Measurements from ENCODE around the gene AGO4.
"Not testable (repeated sequence)": the region's sequence is repeated elsewhere in the genome, so short reads cannot be mapped to it uniquely, and the experiment has no call there.

The AGO4 gene

DNA sequence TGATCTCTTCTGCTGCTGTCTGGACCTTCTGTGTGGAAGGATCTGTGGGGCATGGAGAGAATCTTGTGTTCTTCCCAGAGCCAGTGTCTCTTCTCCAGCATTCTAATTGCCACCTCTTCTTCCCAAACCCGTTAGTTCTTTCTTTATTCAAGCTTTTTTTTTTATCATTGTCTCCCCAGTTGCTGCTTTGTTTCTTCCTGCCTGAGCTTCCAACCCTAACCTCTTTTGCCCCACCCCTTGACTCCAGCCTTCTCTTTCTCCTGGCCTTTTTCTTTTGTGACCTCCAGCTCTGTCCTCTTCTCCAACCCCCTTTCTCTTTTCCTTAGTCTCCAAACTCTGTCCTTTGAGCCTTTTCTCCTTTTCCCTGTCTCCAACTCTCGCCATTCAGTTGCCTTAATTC is 79.7 kb downstream of the AGO4 start:
- TF ChIP-seq, protein P1, sequence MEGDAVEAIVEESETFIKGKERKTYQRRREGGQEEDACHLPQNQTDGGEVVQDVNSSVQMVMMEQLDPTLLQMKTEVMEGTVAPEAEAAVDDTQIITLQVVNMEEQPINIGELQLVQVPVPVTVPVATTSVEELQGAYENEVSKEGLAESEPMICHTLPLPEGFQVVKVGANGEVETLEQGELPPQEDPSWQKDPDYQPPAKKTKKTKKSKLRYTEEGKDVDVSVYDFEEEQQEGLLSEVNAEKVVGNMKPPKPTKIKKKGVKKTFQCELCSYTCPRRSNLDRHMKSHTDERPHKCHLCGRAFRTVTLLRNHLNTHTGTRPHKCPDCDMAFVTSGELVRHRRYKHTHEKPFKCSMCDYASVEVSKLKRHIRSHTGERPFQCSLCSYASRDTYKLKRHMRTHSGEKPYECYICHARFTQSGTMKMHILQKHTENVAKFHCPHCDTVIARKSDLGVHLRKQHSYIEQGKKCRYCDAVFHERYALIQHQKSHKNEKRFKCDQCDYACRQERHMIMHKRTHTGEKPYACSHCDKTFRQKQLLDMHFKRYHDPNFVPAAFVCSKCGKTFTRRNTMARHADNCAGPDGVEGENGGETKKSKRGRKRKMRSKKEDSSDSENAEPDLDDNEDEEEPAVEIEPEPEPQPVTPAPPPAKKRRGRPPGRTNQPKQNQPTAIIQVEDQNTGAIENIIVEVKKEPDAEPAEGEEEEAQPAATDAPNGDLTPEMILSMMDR (IDR thresholded peaks at IDR 0.05; ENCODE audit: low read depth, low read length, missing control alignments), result no peak
- H3K4me3 ChIP-seq (ENCODE audit: low read depth, low read length), result no peak overlapping the region
- no peak for DNase-seq (ENCODE audit: low read depth)

DNA sequence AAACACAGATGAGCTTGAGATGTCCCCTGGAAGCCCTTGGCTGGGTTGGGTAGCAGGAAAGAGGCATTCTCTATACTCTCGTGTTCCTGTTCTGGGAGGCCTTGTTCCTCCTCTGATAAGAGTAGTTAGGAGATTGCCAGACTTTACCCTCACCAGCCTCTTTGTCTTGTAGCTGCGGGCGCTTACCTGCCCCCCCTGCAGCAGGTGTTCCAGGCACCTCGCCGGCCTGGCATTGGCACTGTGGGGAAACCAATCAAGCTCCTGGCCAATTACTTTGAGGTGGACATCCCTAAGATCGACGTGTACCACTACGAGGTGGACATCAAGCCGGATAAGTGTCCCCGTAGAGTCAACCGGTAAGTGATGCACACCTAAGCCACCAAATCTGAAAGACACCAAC is 80.4 kb downstream of the AGO4 start:
- DNase-seq (ENCODE audit: low read depth), result no peak
- TF ChIP-seq, protein P1 (IDR thresholded peaks at IDR 0.05; ENCODE audit: low read depth, low read length, missing control alignments), result no peak
- H3K4me3 ChIP-seq (ENCODE audit: low read depth, low read length), result no peak overlapping the region

DNA sequence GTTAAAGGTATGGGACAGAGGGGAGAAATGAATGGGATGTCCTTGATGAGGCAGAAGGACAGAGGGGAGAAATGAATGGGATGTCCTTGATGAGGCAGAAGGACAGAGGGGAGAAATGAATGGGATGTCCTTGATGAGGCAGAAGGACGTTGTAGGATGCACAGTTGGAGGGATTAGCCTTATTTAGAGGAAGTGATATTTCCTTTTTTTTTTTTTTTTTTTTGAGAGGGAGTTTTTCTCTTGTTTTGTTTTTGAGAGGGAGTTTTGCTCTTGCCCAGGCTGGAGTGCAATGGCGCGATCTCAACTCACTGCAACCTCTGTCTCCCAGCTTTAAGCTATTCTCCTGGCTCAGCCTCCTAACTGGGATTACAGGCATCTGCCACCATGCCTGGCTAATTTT is 81.2 kb downstream of the AGO4 start:
- H3K4me3 ChIP-seq (ENCODE audit: low read depth, low read length); DNase-seq (ENCODE audit: low read depth): not testable (repeated sequence)

- no peak overlapping the region for H3K4me3 ChIP-seq (ENCODE audit: low read depth, low read length)
- DNase-seq (ENCODE audit: low read depth), result no peak
- TF ChIP-seq, protein P1 (IDR thresholded peaks at IDR 0.05; ENCODE audit: low read depth, low read length, missing control alignments), result no peak
Measured at GRCh38 chr1:35893051-35893879, 85.4 kb downstream of the AGO4 start.

GRCh38 chr1:35894183-35894582 is 86.4 kb downstream of the AGO4 start:
- H3K4me3 ChIP-seq (ENCODE audit: low read depth, low read length), result no peak overlapping the region
- TF ChIP-seq, protein P1 (IDR thresholded peaks at IDR 0.05; ENCODE audit: low read depth, low read length, missing control alignments), result no peak
- peak; percentile 42 for DNase-seq (ENCODE audit: low read depth)

GRCh38 chr1:35894656-35895055 is 86.8 kb downstream of the AGO4 start:
- no peak for DNase-seq (ENCODE audit: low read depth)
- TF ChIP-seq, protein P1 (IDR thresholded peaks at IDR 0.05; ENCODE audit: low read depth, low read length, missing control alignments), result no peak
- no peak overlapping the region for H3K4me3 ChIP-seq (ENCODE audit: low read depth, low read length)

DNA sequence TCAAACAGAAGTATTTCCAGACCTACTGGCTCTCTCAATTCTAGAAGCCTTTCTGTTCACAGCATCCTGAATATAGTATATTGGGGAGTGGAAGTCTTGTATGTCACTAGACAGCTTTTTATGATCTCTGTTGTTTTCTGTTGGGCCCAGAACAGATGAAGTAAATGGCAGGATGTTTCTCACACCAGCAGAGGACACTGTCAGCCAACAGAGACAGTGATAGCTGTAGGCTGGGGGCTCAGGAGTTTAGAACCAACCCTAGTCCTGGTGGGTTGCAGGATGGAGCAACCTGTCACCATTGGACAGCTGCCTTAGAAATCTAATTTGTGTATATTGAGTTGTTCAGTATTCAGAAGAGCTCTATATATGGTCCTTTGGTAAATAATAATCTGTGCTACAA is 92.1 kb downstream of the AGO4 start:
- H3K4me3 ChIP-seq (ENCODE audit: low read depth, low read length), result no peak overlapping the region
- TF ChIP-seq, protein P1 (IDR thresholded peaks at IDR 0.05; ENCODE audit: low read depth, low read length, missing control alignments), result peak; percentile 26
- DNase-seq (ENCODE audit: low read depth), result no peak
